HEK293T (cell line): Measurements from ENCODE around the gene OPA3.

Source experiments
- ARNT ChIP-seq: fragments of 450-650 bp; IDR thresholded peaks from 2 replicates; pipeline ENCODE4 v1.6.1; 2017; ENCODE audit warnings: mild to moderate bottlenecking
- BHLHE40 ChIP-seq: fragments of 450-650 bp; IDR thresholded peaks from 2 replicates; pipeline ENCODE4 v1.6.1; 2016; ENCODE audit warnings: mild to moderate bottlenecking, moderate library complexity, borderline replicate concordance
- ELF4 ChIP-seq: fragments of 450-650 bp; IDR thresholded peaks from 2 replicates; pipeline ENCODE4 v1.6.1; 2017; ENCODE audit warnings: antibody characterized with exemption
- FOXA1 ChIP-seq: fragments of 450-650 bp; IDR thresholded peaks from 2 replicates; pipeline ENCODE4 v1.6.1; 2016; ENCODE audit warnings: mild to moderate bottlenecking

GRCh38 chr19:45621976-45622503 lies 37.4 kb upstream of the OPA3 start:
- no peak for TF ChIP-seq BHLHE40
- TF ChIP-seq ARNT, result no peak
- TF ChIP-seq FOXA1, result no peak
- TF ChIP-seq ELF4, result no peak
